ENCODE measurements around the gene HAUS1.

HAUS1 gene

DNA sequence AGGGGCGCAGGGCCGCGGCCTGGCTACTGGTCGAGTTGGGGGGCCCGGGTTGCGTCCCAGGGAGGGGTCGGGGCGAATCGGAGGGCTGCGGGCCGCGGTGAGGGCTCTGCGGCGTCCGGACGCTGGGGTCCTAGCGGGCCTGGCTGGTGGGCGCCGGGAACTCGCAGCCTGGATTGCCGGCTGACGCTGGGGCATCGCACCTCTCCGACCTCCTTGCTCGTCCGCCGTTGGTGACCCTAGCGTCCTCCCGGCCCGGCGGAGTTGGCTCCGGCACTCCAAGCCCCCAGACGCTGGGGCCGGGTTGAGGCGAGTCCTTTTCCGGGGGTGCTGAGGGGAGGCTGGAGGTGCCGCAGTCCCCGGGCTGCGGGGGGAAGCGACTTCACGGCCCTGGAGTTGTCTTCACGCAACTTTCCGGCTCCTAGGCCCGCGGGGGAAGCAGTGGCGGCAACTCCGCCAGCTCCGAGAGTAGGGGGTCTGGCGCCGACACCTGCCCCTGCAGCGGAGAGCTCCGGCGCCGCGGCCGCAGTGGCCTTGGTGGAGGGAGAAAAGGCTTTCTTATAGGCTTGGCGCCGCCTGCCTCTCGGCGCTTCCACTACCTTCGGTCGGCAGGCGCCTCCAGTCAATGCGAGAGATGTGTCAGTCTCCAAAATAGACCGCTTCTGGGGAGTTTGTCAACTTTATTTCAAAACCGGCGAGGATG is 70.3 kb downstream of the HAUS1 start:
- no peaks in the 10 kb centered on the region for H3K36me3 ChIP-seq (ENCODE audit: control insufficient read depth, low read depth, low read length)
- no peaks in the 10 kb centered on the region for H3K27me3 ChIP-seq (ENCODE audit: control insufficient read depth, insufficient read depth, low read length)
- H3K9ac ChIP-seq (ENCODE audit: low read length): peak overlapping the region; percentile 86
- no peaks in the 10 kb centered on the region for H3K4me1 ChIP-seq (ENCODE audit: control insufficient read depth, low read depth, low read length)
- peak overlapping the region; percentile 93 for H3K4me3 ChIP-seq (ENCODE audit: low read length)
- H3K9me3 ChIP-seq (ENCODE audit: control insufficient read depth, low read depth, low read length): no peaks in the 10 kb centered on the region
- H3K27ac ChIP-seq (ENCODE audit: low read length): no peak overlapping the region

DNA sequence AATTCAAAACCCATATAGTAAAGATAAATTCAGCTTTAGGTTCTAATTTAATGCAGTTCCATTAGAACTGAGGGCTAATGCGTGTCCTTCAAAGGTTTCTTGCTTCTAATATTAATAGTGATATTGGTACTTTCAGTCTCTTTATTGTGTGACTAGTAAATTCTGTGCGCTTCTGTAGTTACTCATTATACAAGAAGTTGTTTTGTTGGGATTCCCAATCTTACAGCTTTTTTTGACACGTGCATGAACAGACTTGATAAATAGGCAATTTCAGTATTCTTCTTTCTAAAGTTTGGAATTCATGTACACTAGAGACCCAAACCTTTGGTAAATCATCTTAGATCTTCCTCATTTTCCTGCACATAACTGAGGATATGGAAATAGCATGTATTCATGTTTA is 71.8 kb downstream of the HAUS1 start:
- no peaks in the 10 kb centered on the region for H3K9me3 ChIP-seq (ENCODE audit: control insufficient read depth, low read depth, low read length)
- no peaks in the 10 kb centered on the region for H3K27me3 ChIP-seq (ENCODE audit: control insufficient read depth, insufficient read depth, low read length)
- H3K36me3 ChIP-seq (ENCODE audit: control insufficient read depth, low read depth, low read length): no peaks in the 10 kb centered on the region
- H3K27ac ChIP-seq (ENCODE audit: low read length): no peak overlapping the region
- H3K4me1 ChIP-seq (ENCODE audit: control insufficient read depth, low read depth, low read length): no peaks in the 10 kb centered on the region
- H3K9ac ChIP-seq (ENCODE audit: low read length): no peak overlapping the region
- H3K4me3 ChIP-seq (ENCODE audit: low read length): no peak overlapping the region
